ENCODE results near the gene SEC24C.
A peak's percentile ranks its signal among the peaks of the same experiment; 100 is the strongest.
"Not testable (repeated sequence)": the region's sequence is repeated elsewhere in the genome, so short reads cannot be mapped to it uniquely, and the experiment has no call there.

Gene SEC24C

DNA sequence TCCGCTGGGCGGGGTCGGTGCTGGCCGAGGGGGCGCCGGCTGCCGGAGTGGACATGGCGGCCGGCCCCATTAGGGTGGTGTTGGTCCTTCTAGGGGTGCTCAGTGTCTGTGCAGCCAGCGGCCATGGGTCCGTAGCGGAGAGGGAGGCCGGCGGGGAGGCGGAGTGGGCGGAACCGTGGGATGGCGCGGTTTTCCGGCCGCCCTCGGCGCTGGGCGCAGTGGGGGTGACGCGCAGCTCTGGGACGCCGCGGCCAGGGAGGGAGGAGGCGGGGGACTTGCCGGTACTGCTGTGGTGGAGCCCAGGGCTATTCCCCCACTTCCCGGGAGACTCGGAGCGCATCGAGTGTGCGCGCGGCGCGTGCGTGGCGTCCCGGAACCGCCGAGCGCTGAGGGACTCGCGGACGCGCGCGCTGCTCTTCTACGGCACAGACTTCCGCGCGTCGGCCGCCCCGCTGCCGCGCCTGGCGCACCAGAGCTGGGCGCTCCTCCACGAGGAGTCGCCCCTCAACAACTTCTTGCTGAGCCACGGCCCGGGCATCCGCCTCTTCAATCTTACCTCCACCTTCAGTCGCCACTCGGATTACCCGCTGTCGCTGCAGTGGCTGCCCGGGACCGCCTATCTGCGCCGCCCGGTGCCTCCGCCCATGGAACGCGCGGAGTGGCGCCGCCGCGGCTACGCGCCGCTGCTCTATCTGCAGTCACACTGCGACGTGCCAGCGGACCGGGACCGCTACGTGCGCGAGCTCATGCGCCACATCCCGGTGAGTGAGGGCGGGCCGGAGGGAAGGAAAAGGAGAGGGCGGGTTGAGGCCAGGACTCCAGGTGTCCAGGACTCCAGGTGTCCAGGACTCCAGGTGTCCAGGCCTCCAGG, 28.3 kb downstream of the SEC24C start:
- no peak for DNase-seq

GRCh38 chr10:73773152-73773879, 29.1 kb downstream of the SEC24C start:
- DNase-seq, result no peak

GRCh38 chr10:73774637-73775036, 30.5 kb downstream of the SEC24C start:
- no peak for DNase-seq

DNA sequence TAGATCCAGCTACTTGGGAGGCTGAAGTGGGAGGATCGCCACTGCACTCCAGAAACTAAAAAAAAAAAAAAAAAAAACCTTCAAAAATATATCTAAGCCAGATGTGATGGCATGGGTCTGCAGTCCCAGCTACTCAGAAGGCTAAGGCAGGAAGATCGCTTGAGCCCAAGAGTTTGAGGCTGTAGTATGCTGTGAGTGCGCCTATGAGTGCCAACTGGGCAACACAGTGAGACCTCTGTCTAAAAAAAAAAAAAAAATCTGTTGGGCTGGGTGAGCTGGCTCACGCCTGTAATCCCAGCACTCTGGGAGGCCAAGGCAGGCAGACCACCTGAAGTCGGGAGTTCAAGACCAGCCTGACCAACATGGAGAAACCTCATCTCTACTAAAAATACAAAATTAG, 34.8 kb downstream of the SEC24C start:
- DNase-seq, result no peak

DNA sequence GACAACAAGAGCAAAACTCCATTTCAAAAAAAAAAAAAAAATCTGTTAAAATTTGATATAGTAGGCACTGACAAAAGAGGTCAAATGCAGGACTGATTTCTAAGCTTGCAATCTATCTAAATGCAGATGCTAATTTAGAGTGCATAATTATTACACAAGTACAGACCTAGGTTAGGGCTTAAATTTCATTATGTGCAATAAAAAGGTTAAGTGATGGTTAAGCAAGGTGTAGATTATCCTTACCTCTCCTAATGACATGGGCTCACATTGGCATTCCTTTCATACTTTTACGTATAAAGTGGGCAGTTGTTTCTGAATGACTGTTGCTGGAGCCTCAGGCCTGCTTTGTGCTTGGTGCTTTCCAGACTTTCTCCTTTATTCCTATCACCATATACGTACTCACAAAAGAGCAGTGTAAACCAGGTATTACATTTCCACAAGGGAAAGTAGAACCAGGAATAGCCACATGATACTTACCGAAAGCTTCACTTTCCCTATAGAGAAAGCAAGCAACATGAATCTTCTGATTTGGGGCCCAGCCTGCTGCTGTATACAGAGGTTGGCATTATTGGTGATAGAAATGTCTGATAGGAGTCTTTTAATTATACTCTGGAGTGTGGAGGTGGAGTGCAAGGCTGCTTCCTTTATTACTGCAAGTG, 35.5 kb downstream of the SEC24C start:
- DNase-seq, result no peak

- DNase-seq, result no peak
Observed at GRCh38 chr10:73780301-73780700, 36.1 kb downstream of the SEC24C start.

DNA sequence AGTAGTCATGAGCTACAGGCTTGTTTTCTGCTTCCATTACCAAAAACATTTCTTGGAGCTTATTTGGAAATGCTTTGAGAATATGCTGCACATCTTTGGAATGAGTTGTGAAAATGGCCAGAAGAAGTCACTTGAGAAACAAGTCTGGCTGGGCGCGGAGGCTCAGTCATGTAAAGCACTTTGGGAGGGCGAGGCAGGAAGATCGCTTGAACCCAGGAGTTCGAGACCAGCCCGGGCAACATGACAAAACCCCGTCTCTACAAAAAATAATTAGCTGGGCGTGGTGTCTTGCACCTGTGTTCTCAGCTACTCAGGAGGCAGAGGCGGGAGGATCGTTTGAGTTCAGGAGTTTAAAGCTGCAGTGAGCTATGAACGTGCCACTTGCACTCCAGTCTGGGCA, 36.8 kb downstream of the SEC24C start:
- no peak for DNase-seq

DNA sequence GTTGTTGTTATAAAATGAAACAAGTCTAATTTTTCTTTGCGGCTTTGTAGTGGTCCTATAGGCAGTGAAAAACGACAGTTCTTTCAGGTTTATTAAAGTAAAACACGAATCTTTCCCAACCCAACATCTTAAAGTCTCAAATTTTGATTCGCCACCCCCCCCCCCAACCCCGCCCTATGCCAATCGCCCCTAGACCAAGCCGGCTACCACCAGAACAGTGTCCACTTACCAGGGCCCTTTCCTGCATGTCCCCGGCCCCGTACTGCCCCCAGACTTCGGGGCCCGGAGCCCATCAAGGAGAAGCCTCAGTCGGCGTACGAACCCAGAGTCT, 37.3 kb downstream of the SEC24C start:
- no peak for DNase-seq

DNA sequence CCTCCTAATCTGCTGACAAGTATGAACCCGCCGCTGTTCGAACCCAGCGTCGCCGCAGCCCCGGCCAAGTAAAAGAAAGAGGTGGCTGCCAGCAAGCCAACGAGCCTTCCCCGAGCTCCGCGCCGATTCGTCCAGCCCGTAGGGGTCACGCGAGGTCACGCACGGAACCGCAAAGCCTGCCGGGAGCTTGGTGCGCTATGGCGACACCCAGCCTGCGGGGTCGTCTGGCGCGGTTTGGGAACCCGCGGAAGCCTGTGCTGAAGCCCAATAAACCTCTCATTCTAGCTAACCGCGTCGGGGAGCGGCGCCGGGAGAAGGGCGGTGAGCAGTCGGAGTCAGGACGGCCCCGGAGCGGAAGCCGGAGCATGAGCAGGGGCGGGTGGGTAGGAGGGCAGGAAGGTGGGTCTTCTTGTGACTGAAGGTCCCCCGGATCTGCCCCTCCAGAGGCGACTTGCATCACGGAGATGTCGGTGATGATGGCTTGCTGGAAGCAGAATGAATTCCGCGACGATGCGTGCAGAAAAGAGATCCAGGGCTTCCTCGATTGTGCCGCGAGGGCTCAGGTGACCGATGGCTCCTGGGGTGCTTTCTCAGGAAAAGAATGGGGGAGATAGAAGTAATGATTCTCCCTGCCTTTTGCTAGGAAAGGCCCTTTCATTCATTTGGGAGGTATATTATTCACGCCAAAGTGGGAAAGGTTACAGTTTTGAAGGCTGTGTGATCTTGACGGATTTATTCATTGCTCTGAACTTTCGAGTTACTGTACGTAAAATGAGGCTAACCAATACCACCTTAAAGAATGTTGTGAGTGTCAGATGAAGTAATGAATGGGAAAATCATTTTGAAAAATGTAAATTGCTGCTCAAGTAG, 37.9 kb downstream of the SEC24C start, which contains the start of gene CHCHD1:
CHCHD1 (plus strand) TSS at position 170 of the 870 bp plus-strand sequence; CDS start at position 198, 28 bp downstream.
- peak; percentile 35 for DNase-seq

- no peak for DNase-seq
Observed at GRCh38 chr10:73782749-73783085, 38.5 kb downstream of the SEC24C start.

GRCh38 chr10:73785211-73785720, 41.1 kb downstream of the SEC24C start, which contains the start of gene ZSWIM8:
Gene ZSWIM8 (plus strand): TSS chr10:73785606. CDS start chr10:73785879, 273 bp downstream.
- DNase-seq, result peak; percentile 30

DNA sequence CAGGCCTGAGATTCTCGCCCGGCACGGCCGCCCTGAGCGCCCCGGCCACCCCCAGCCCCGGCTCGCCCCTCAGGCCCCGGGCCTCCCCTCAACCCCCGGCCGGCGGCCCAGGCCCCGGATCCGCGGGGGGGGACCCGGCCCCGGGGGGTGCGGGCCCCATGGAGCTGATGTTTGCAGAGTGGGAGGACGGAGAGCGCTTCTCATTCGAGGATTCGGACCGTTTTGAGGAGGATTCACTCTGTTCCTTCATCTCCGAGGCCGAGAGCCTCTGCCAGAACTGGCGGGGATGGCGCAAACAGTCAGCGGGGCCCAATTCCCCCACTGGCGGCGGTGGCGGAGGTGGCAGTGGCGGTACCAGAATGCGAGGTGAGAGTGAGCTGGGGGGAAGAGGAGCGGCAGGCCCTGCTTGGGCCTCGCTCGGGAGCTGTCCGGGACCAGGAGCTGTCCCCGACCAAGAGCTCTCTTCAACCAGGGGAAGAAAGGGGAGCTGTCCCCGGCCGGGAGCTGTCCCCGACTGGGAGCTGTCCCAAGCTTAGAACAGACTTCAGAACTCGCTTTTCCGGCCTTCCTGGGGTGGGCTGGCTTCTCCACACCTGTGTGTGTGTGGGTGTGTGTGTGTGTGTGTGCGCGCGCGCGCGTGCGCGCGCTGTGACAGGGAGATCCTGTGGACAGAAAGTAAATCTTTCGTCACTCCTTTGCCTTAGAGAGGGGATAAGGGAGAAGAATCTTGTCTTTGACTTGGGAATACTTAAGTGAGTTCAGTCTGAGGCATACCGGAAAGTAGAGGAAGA, 41.7 kb downstream of the SEC24C start:
- no peak for DNase-seq

DNA sequence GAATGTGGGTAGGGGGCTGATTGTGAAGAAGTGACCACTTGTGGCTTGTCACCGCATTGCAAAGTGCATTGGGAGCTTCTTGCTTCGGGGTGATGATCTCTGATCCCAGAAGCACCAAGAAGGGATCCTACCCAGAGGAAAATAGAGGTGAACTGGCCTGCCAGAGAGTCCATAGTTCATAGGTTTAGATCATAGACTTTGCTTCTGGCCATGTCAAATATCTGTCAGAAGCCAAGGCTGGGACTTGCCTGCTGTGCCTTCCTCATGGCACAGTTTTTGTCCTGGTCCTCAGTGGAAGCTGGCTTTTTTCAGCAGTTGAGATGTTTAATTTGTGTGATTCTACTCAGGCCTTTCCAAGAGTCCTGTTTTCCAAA, 42.3 kb downstream of the SEC24C start:
- no peak for DNase-seq

DNA sequence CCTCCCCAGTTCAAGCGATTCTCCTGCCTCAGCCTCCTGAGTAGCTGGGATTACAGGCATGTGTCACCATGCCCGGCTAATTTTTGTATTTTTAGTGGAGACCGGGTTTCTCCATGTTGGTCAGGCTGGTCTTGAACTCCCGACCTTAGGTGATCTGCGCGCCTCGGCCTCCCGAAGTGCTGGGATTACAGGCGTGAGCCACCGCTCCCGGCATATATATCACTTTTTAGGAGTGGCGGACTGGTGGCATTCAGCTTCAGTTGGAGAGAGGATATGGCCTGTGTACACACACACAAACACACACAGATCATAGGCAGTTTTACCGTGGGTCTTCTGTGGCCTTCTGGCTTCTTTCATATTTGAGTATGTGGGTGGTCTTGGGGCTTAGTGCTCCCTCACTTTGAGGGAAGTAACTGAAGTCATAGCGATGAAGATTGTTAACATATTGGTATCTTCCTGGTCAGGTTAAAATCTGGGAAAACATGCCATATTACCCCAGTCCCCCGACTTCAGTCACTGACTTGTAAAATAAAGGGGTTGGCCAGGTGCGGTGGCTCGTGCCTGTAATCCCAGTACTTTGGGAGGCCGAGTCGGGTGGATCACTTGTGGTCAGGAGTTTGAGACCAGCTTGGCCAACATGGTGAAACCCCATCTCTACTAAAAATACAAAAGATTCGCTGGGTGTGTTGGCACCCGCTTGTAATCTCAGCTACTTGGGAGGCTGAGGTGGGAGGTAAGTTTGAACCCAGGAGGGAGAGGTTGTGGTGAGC, 43.0 kb downstream of the SEC24C start:
- DNase-seq, result not testable (repeated sequence)

- no peak for DNase-seq
Observed at GRCh38 chr10:73788864-73789658, 44.9 kb downstream of the SEC24C start.

DNA sequence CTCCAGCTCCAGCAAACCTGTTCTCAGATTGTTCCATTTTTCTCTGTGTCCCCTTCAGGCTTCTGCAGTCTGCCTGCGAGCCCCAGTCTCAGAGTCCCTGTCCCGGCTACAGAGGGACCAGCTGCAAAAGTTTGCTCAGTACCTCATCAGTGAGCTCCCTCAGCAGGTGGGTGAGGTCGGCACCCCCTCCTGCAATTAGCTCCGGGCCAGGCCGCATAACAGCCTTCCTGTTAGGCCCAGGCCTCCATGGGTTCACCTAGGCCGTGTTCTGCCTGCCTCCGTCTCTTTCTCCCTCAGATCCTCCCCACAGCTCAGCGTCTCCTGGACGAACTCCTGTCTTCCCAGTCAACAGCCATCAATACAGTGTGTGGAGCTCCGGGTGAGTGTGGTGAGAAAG, 45.5 kb downstream of the SEC24C start:
- DNase-seq, result no peak

- no peak for DNase-seq
Observed at GRCh38 chr10:73790886-73791625, 46.9 kb downstream of the SEC24C start.

GRCh38 chr10:73791871-73792400, 47.8 kb downstream of the SEC24C start:
- DNase-seq, result no peak

- DNase-seq, result no peak
Observed at GRCh38 chr10:73793456-73793855, 49.3 kb downstream of the SEC24C start.
